Posterior vena cava (tissue), 2 donors: ENCODE results near the gene NR5A1. TPM values are rescaled to one million over a fixed set of nuclear protein-coding genes. Genes with fewer than 3 reads are reported as not detected.

Source experiments
- DNase-seq: peaks from one replicate; pipeline ENCODE4 v3.0.0-alpha.2; 2020; ENCODE audit warnings: low spot score
- intact Hi-C, 2 donors: fragments of 100-400 bp; cut with DNase I; formaldehyde crosslinking; loops; one replicate each; pipeline versions ENCODE4 v1.14.1 to v1.14.2; 2022 to 2023
- total RNA-seq, 2 donors: library from RNA; stranded (reverse); fragmentation: NEBNext Ultra II Directional; extraction: Animal tissue kit (Norgen Biotek cat#: 25700); gene quantifications; one replicate each; pipeline ENCODE4 v1.2.1, GENCODE V29; 2021
- donor health status: DM: yes; HTN: yes; CAD: no.
- donor health status: DM: yes; HTN: yes; CAD: no.

NR5A1 gene
- total RNA-seq, 2 donors from 2014 or later: 0.14 TPM; not detected in 1

DNA sequence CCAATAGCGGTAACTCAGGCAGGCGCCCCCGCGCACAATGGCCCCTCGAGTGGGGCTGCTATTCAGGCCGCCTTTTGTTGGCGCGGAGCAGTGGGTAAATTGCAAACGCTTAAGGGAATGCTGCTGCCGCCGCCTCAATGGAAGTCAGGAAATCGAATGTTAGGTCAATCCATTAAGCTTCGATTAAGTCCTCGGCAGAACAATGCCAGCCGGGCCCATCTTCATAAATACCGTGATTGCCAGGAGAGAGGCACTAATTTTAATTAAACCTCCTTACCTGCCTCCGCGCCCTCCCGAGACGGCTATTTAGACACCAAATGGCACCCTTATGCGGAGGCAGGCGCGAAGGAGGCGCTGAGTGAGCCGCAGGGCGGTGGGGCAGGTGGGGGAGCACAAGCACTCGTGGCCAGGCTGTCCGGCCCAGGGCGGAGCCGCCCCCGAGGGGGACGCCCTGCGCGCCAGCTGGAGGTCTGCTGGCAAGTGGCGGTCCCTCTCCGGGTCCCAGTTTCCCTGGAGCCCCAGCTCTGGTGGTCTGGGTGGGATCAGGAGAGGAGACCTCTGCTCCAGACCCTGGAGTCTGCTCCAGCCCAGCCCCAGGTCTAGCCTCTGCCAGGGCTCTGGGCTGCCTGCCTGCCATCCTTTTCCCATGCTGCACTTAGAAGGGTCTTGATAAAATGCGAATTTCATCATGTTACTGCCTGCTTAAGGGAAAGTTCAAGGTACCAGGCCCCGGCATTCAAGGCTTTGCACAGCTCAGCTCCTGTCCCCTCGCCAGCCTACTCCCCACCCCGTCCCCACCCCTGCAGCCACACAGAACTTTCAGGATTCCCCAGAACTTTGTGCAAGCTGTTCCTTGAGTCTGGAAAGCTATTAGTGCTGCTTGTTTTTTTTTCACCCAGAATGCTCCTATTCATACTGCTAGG, 19.7 kb downstream of the NR5A1 start:
- no peak for DNase-seq
- intact Hi-C loops: no loop called here

DNA sequence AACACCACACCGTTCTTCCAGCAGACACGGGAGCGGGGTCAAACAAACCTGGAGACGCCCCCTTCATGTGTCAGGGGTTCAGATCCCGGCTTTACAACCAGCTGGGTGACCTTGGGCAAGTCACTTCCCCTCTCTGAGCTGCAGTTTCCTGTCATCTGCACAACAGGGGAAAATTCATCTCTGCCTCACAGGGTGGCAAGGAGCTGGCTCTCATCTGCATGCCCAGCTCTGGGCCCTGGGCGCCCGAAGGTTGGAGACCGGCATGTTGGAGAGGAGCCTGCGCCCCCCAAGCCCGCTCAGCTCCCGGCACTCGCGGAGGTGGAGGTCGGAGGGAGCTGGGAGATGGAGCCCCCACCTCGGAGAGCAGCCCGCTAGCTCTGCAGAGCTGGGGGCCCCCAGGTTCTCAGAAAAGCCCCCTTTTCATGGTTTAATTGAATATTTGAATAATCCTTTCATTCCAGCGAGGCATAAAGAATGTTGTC, 20.4 kb downstream of the NR5A1 start:
- DNase-seq: no peak
- intact Hi-C loops: no loop called here

DNA sequence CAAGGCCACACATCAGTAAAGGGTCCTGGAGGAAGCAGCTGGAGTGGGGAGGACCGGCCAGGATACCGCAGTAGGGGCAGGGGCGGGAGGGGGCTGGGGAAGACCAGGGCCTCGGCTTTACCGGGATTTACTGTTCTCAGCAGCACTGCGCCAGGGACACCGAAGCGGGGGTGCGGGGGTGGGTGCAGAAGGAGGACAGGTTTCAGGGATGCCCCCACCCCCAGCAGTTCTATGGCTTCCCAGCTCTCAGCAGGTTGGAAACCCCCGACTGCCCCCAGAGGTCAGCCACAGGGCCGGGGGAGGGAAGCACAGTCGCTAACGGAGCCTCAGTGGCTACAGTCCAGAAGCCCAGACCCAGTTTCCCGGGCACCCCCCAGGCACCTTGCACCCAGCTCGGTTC, 21.3 kb downstream of the NR5A1 start:
- no peak for DNase-seq
- intact Hi-C loops: no loop called here

DNA sequence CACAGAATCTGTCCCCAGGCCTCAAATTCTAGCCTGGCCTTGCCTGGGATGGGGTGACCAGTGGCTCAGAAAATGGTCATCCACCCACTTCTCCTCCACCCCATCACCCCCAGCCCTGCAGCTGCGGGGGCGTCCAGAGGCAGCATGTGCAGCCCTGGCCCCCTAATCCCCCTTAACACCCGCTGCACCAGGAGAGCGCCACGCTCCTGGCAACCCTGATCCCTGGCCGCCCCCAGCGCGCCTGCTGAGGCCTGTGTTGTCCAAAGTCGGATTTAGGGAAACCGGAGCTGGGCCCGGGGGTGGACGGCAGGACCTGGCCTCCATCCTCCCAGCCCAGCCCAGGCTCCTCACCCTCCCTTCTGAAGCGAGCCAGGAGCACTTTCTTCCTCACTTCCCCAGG, 22.0 kb downstream of the NR5A1 start:
- DNase-seq: no peak
- intact Hi-C loops: no loop called here

DNA sequence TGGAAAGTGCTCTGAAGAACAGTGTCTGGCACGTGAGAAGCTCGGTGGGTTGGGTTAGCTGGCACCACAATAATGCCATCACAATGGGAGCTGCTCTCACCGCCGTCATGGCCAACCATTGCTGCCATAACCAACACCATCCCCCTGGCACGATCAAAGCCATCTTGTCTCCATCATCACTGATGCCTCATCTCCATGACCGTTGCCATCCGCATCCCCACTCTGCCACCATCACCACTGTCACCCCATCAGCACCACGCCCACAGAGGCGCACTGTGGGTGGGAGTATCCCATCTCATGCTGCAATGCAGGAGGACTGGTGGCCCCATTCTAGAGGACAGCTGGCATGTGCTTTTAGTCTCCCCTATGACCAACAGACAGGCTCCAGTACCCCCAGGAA, 23.7 kb downstream of the NR5A1 start:
- intact Hi-C loops: no loop called here
- no peak for DNase-seq

DNA sequence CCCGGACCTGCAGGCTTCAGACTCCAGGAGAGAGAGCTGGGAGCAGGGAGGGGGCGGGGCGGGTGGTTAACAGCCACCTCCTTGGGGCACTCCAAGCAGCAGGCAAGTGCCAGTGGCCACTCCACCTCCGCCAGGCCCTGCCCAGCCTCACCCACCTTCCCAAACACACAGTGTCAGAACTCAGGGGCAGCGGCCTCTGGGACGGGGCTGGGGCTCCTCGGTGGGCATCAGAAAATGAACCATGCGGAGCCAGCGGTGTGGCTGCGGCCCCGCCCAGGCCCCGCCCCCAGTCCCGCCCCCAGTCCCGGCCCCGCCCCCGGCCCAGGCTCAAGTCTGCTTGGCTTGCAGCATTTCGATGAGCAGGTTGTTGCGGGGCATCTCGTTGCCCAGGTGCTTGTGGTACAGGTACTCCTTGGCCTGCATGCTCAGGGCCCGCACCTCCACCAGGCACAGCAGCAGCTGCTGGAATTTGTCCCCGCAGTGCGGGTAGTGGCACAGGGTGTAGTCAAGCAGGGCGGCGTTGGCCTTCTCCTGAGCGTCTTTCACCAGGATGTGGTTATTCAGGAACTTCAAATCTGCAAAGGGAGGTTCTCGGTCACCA, 24.7 kb downstream of the NR5A1 start:
- intact Hi-C loops: no loop called here
- no peak for DNase-seq

DNA sequence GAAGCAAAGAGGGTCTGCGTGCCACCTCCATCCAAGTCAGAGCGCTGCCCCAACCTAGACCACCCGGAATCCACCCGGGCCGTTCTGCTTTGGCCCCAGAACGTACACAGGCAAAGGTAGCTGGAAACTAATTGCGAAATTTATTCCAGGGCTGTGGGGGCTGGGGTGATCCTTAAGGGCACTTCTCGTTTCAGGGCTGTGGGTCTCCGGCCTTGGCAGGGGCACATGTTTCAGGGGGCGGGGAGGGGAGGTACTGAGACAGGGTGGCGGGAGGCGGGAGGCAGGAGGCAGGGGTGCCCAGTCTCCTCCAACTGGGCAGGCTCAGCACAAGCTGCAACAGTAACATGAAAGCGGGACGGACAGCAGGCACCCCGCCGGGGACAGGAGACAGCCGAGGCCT, 26.1 kb downstream of the NR5A1 start:
- no peak for DNase-seq
- intact Hi-C loops: no loop called here

DNA sequence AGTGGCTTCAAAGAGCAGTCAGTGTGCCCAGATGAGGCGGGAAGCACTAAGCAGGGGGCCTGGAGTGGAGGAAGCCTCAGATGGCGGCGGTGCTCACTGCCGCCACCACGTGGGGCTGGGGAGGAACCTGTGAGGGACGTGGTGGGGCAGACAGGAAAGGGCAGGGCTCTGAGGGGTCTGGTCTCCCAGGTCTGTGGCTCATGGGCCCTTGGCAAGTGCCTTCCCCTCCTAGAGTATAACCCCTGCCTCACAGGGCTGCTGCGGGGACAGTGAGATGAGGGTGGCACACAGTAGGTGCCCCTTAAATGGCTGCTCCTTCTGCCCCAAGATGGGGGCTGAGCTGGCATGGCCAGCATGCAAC, 26.6 kb downstream of the NR5A1 start:
- intact Hi-C loops: no loop called here

DNA sequence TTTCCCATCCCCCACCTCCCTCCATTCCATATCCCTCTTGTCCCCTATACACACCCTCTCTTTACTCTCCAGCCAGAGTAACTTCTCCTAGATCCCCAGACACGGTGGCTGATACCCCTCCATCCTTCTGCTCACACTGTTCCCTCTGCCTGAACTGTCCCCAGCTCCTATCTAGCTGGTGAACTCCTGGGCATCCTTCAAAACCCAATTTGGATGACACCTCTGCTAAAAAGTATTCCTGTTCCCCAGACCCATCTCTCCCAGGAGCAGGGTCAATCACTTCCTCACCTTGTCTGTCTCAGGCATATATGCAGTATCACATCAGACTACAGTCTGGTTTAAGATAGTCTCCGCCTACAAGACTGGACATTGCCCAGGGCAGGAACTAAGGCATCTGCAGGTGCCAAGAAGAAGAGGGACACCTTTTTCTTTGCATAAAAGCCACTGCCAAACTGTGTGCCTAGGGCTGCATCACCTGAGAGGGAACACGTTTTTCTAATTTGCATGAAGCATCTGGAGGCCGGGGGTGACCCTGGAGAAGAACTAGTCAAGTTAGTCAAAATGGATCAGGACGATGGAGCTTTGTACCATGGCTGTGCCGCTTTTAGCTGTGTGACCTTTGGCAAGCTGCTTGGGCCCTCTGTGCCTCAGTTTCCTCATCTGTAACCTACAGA, 27.1 kb downstream of the NR5A1 start:
- no peak for DNase-seq
- intact Hi-C loops: no loop called here

More for the DNA sequence above, 26.6 kb downstream of the NR5A1 start:
- DNase-seq: no peak

DNA sequence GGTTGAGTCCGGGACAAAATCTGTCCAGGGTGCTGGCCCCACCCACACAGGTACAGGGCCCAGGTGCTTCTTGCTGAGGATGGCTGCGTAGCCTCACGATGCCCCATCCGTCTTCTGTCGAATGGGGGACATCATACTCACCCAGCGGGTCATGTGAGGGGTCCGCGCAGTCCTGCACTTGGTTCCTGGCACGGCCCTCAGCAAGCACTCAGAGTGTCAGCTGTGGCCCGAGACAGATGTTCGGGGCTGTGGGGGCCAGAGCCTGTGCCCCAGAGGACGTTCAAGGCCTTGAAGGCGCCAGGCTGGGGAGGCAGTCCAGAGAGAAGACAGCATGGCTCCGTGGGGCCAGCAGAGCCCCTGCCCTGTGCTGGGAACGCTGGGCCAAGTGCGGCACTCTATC, 27.8 kb downstream of the NR5A1 start:
- intact Hi-C loops: no loop called here
- DNase-seq: no peak

DNA sequence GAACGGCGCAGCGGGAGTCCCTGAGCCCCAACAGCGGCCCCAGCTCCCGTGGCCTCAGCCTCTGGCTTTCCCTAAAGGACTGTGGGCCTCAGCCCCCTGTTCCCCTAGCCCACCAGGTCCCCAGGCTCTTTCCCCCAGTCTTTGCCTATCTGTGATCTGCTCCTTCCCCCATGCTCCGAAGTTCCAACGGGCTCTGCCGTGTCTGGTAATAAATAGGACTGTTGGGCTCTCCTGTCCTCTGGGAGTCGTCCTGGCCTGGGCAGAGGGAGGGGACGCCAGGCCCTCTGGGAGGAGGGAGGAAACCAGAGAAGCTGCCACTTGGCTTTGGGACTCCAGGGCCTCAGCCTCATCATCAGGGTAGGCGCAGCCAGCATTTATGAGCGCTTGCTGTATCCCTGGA, 28.8 kb downstream of the NR5A1 start:
- intact Hi-C loops: no loop called here
- DNase-seq: no peak

DNA sequence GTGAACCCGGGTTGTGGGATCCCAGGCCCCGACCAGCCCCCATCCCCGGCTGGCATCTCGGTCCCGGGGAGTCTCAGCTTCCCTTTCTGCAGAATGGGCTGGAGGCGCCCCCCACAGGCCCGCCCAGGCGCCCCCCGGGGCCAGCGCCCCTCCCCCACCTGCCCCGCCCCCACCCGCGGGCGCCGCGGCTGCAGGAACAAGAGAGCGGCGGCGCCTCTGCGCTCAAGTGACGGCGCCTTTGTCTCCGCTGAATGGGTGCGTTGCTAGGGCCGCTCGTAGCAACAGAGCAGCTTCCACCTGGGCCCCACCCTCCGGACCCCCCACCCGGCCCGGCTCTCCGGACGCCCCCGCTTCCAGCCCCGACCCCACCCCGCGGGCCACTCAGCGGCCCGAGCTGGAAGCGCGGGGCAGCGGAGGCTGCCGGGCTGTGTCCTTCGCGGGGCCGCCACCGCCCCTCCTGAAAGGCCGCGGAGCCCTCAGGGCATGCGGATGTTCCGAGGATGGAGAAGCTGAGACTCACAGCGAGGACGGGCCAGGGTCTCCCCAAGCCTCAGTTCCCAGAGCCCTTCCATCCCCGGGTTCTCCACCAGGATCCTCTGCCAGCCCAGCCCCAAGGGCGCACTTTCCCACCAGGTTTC, 29.4 kb downstream of the NR5A1 start:
- DNase-seq: no peak
- intact Hi-C loops: no loop called here

DNA sequence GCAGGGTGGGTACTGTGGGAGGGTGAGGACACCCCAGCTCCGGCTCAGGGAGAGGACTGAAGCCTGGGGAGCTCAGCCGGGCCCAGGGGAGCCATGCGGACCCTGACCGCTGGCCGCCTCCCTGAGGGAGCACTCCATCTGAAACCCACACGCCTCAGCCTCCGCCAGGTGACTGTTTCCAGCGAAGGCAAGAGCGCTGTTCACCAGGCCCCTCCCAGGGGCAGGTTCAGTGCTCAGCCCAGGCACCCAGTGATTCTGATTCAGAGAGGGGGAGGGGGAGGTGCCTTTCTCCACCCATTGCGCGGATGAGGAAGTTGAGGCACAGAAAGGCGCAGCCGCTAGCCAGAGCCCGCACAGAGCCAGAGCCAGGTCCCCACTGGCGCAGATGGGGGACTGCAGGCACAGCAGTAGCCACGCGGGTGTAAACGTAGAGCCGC, 30.0 kb downstream of the NR5A1 start:
- intact Hi-C loops: no loop called here
- no peak for DNase-seq

DNA sequence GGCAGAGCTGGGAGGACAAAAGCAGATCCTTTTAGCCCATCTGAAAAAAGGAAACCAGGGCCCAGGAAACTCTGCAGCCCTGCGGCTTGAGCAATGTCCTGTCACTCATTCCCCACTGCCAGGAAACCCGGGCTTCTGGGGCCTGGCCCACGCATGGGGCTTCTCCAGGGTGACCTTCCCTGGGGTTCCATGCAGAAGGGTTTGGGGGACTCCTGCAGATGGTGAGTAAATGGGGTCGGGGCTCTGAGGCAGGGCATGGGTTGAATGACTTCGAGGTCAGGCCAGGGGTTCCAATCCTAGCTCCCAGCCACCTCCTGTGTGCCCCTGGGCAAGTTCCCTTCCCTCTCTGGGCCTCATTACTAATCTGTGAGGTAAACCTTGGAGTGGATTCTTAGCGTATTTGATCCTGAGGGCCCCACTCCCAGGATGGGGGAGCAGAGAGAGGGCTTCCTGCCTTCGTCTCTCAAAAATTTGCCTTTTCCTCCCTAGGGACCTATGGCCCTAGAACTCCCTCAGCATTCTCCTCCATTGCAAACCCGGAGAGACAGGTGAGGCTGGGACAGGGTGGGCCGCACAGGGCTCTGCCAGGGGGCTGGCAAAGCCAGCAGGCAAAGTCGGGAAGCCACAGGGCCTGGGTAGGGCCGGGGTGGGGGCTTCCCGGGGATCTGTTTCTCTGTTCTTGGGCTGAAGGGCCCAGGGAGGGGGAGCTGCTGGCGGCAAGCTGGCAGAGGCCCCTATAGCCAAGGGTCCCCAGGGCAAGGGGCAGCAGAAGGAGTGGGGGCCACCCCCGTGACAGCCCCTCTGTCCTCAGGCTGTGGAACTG, 31.1 kb downstream of the NR5A1 start:
- intact Hi-C loops: no loop called here
- no peak for DNase-seq

DNA sequence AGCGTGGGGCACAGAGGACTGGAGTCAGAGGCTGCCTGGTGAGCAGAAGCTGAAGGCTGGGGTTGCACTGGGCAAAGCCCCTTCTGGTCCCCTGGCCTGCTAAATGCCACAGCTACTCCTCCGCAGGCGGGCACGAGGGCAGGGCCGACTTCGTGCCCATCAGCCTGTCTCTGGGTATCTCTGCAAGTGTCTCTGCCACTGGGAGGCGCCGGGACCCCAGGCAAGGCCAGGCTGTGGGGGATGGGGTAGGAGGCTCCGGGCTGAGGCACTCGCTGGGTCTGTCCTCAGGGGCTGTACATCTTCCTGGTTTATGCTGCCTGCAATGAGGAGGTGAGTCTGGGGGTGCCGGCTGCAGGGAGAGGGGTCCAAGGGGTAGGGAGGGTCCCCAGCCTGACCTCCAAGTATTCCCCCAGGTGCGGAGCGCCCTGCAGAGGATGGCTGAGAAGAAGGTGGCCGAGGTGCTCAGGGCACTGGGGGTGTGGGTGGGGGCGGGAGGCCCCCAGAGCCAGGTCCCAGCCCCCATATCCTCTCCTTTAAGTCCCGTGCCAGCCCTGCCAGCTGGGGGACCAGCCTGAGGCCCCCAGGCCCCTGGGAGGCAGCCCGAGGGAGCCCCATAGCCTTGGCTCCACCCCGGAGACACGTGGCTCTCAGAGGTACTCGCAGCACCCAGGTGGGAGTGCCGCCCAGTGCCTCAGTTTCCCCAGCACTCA, 31.9 kb downstream of the NR5A1 start:
- DNase-seq: no peak
- intact Hi-C loops: no loop called here

DNA sequence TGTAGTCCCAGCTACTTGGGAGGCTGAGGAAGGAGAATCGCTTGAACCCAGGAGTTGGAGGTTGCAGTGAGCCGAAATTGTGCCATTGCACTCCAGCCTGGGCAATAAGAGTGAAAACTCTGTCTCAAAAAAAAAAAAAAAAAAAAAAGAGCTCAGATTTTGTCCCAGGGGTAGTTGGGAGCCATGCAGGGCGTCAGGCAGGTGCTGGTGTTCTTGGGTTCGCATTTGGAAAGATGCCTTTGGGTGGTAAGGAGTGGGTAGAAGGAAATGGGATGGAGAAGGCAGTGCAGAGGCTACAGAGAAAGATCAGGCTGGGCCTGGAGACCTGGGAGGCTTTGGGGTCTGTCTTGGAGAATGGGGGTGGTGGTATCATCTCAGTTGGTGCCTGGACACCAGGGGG, 33.0 kb downstream of the NR5A1 start:
- intact Hi-C loops: no loop called here
- DNase-seq: no peak

DNA sequence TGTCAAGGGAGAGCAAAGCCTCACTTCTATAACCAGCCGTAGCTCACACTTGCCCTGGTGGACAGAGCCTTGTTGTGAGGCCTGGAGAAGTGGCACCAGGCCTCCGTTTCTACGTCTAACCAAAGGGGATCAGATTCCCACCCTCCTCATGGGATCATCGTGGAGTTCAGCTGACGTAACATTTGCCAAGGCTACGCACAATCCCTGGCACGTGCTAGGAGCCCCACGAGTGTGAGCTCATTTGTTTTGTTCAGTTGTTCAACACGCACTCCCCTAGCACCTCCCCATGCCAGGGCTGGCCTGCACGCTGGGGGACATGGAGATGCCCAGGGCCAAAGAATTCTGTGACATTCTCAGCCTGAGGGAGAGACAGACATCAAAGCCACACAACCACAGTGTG, 33.9 kb downstream of the NR5A1 start:
- intact Hi-C loops: no loop called here
- DNase-seq: no peak

DNA sequence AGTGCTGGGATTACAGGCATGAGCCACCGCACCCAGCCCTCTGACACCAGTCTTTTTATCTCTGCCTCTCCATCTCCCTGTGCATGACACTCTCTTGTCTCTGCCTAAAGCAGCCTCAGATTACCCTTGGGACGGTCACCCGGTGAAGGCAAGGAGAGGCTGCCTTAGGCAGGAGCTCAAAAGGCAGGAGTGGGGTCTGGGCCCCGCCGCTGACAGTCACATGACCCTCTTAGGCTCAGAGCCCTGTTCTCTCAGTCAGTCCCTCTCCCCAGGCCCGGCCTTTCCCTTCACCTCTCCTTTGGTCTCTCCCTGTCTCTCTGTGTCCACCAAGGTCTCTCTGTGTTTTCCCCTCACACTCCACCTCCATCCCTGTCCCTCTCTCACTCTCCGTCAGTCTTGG, 34.4 kb downstream of the NR5A1 start:
- no peak for DNase-seq
- intact Hi-C loops: no loop called here

DNA sequence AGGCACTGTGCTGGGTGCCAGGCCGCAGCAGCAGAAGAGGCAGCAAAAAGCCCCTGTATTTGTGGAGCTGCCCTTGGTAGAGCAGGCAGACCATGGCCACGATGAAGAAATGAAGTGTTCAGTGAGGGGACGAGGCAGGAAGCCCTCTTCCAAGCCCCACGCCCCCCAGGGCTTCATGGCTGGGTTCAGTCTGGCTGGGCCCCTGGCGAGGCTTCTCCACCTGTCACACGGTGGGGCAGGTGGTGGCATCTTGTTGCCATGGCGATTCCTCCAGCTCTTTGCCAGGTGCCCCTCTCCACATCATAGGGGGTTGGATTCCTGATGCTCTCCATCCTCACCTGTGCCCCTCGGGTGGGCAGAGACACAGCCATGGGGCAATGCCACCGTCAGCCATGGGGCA, 35.4 kb downstream of the NR5A1 start:
- no peak for DNase-seq
- intact Hi-C loops: no loop called here
